DOHH2 (cell line): Measurements from ENCODE around the gene SEC14L1.
"Not testable (repeated sequence)": the region's sequence is repeated elsewhere in the genome, so short reads cannot be mapped to it uniquely, and the experiment has no call there.

ENCODE experiments used
- H3F3A ChIP-seq: fragments of 200-600 bp; sonication (generic), shearing (Covaris generic); 2 replicates; pipeline ENCODE4 v1.6.0; 2016; ENCODE audit warnings: antibody characterized with exemption, mild to moderate bottlenecking; ENCODE audit not compliant: control insufficient read depth, insufficient read depth
- H3K27ac ChIP-seq: fragments of 200-600 bp; sonication (generic); 2 replicates; pipeline ENCODE4 v1.5.1; 2014; ENCODE audit warnings: low read depth, mild to moderate bottlenecking, low read length, moderate library complexity
- H3K27me3 ChIP-seq: fragments of 200-600 bp; sonication (generic); 2 replicates; pipeline ENCODE4 v1.6.1; 2014; ENCODE audit warnings: mild to moderate bottlenecking, low read length, mixed read lengths; ENCODE audit not compliant: control insufficient read depth
- H3K36me3 ChIP-seq: fragments of 200-600 bp; sonication (generic); 2 replicates; pipeline ENCODE4 v1.6.1; 2014; ENCODE audit warnings: mild to moderate bottlenecking, low read length, moderate library complexity, mixed read lengths; ENCODE audit not compliant: control insufficient read depth
- H3K4me1 ChIP-seq: fragments of 200-600 bp; sonication (generic); 2 replicates; pipeline ENCODE4 v1.6.1; 2014; ENCODE audit warnings: mild to moderate bottlenecking, low read length, mixed read lengths; ENCODE audit not compliant: control insufficient read depth
- H3K4me2 ChIP-seq: fragments of 200-600 bp; sonication (generic); 2 replicates; pipeline ENCODE4 v1.6.0; 2014; ENCODE audit warnings: mild to moderate bottlenecking, low read length, moderate library complexity
- H3K4me3 ChIP-seq: fragments of 200-600 bp; sonication (generic); 2 replicates; pipeline ENCODE4 v1.5.1; 2014; ENCODE audit warnings: mild to moderate bottlenecking, low read length, mixed read lengths
- H3K79me2 ChIP-seq: fragments of 200-600 bp; sonication (generic); 2 replicates; pipeline ENCODE4 v1.6.1; 2014; ENCODE audit warnings: mild to moderate bottlenecking, low read length, mixed read lengths; ENCODE audit not compliant: control insufficient read depth
- H3K9me2 ChIP-seq: fragments of 200-600 bp; sonication (generic); replicated peaks from 2 replicates; pipeline ENCODE4 v1.6.1; 2014; ENCODE audit warnings: mild to moderate bottlenecking, low read length, mixed read lengths; ENCODE audit not compliant: control insufficient read depth
- H3K9me3 ChIP-seq: fragments of 200-600 bp; sonication (generic); 2 replicates; pipeline ENCODE4 v1.6.1; 2014; ENCODE audit warnings: antibody characterized with exemption, low read length, mixed read lengths; ENCODE audit not compliant: control insufficient read depth, insufficient read depth
- H4K20me1 ChIP-seq: fragments of 200-600 bp; sonication (generic); 2 replicates; pipeline ENCODE4 v1.6.0; 2014; ENCODE audit warnings: low read depth, mild to moderate bottlenecking, antibody characterized with exemption, low read length, moderate library complexity; ENCODE audit not compliant: control insufficient read depth, insufficient read depth
- CTCF ChIP-seq: fragments of 200-600 bp; sonication (generic); IDR thresholded peaks from one replicate; pipeline ENCODE4 v1.5.1; 2014; ENCODE audit warnings: antibody characterized with exemption, mild to moderate bottlenecking, low read depth, low read length; ENCODE audit not compliant: poor library complexity, severe bottlenecking
- EZH2phosphoT487 ChIP-seq: fragments of 200-600 bp; sonication (generic); IDR thresholded peaks from 2 replicates; pipeline ENCODE4 v1.6.1; 2017; ENCODE audit warnings: borderline replicate concordance, mild to moderate bottlenecking, antibody characterized with exemption, low read length, moderate library complexity, mixed read lengths

Gene SEC14L1

GRCh38 chr17:77099997-77100396 is 40.8 kb upstream of the SEC14L1 start:
- no peaks in the 10 kb centered on the region for H4K20me1 ChIP-seq
- H3K4me3 ChIP-seq, result no peak overlapping the region
- H3K9me2 ChIP-seq, result no peaks in the 10 kb centered on the region
- no peak overlapping the region for H3K4me2 ChIP-seq
- H3K4me1 ChIP-seq, result peaks cover 13% of the 10 kb centered on the region
- peaks cover 45% of the 10 kb centered on the region for H3K36me3 ChIP-seq
- no peak for TF ChIP-seq CTCF
- no peak for TF ChIP-seq EZH2phosphoT487
- H3K9me3 ChIP-seq, result no peaks in the 10 kb centered on the region
- H3F3A ChIP-seq, result peaks cover 6% of the 10 kb centered on the region; the same call in 1 of the 2 replicates
- H3K79me2 ChIP-seq, result peaks cover 7% of the 10 kb centered on the region; the same call in 1 of the 2 replicates
- no peak overlapping the region for H3K27ac ChIP-seq
- no peaks in the 10 kb centered on the region for H3K27me3 ChIP-seq

- H3K36me3 ChIP-seq, result peaks cover 29% of the 10 kb centered on the region
- H3K4me1 ChIP-seq, result peaks cover 18% of the 10 kb centered on the region
- no peaks in the 10 kb centered on the region for H3K9me2 ChIP-seq
- no peaks in the 10 kb centered on the region for H3K9me3 ChIP-seq
- H3K27me3 ChIP-seq, result no peaks in the 10 kb centered on the region
- peaks cover 2% of the 10 kb centered on the region; the same call in 1 of the 2 replicates for H3K79me2 ChIP-seq
- H4K20me1 ChIP-seq, result no peaks in the 10 kb centered on the region
- peaks cover 3% of the 10 kb centered on the region; the same call in 1 of the 2 replicates for H3F3A ChIP-seq
- H3K4me2 ChIP-seq, result no peak overlapping the region
- TF ChIP-seq CTCF, result no peak
- no peak for TF ChIP-seq EZH2phosphoT487
- H3K4me3 ChIP-seq, result no peak overlapping the region
- no peak overlapping the region for H3K27ac ChIP-seq
Measured at GRCh38 chr17:77101521-77102410, 39.0 kb upstream of the SEC14L1 start.

GRCh38 chr17:77102411-77103134 is 38.2 kb upstream of the SEC14L1 start:
- H3K4me1 ChIP-seq, result peaks cover 26% of the 10 kb centered on the region
- peaks cover 22% of the 10 kb centered on the region for H3K36me3 ChIP-seq
- not testable (repeated sequence) for H3F3A ChIP-seq, H3K79me2 ChIP-seq, H3K9me2 ChIP-seq, H3K9me3 ChIP-seq, H3K4me2 ChIP-seq, H3K4me3 ChIP-seq, H4K20me1 ChIP-seq, H3K27ac ChIP-seq, H3K27me3 ChIP-seq

DNA sequence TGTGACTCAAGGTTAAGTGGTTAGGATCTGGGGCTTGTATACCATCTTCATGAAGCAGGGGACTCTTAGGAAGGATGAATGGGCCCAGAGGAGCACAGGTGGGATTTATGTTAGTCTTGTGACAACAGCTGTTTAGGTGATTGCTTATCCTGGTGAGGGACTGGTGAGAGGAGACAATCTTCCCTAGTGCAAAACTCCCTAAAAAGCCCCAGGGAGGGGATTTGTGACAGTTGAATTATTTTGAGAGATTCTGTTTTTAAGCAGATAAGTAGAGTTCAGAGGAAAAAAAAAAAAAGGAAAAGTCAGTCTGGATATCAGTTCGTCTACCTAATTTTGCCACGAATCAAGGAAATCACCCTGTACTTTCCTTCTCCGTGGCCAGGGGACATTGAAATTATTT is 35.1 kb upstream of the SEC14L1 start:
- H3K9me3 ChIP-seq, result no peaks in the 10 kb centered on the region

More for the DNA sequence above, 35.1 kb upstream of the SEC14L1 start:
- Histone ChIP-seq H3K9me2 (no peaks in the 10 kb centered on the region), H3K4me1 (peaks cover 50% of the 10 kb centered on the region), H3K4me2 (no peak overlapping the region), H4K20me1 (no peaks in the 10 kb centered on the region), H3K27me3 (no peaks in the 10 kb centered on the region), H3K36me3 (no peaks in the 10 kb centered on the region), H3K79me2 (no peaks in the 10 kb centered on the region), H3K4me3 (no peak overlapping the region), H3K27ac (no peak overlapping the region), H3F3A (no peaks in the 10 kb centered on the region; the same call in 1 of the 2 replicates)
- no peak for TF ChIP-seq CTCF
- no peak for TF ChIP-seq EZH2phosphoT487
